Measurements from ENCODE around the gene MASP2.

MASP2 gene

DNA sequence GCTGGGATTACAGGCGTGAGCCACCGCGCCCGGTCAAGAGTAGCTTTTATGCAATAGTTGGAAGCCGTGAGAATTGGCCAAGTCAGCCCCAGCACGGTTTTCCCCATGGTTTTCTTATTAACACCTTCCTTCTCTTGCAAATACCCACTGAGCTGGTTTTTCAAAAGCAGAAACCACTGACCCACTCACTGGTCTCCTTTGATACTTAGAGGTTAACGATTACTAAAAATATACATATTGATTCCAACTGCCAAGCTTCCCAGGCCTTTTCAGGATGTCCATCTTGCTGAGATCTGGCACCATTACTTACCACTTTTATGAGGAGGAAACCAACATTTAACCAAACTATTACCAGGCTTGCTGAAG is 60.5 kb downstream of the MASP2 start:
- no peaks in the 10 kb centered on the region for H3K36me3 ChIP-seq (ENCODE audit: control insufficient read depth, insufficient read depth, low read length)
- H3K4me3 ChIP-seq (replicated peaks; ENCODE audit: low read depth, low read length), result no peak overlapping the region
- DNase-seq (ENCODE audit: extremely low read depth, insufficient read length), result peak; percentile 59
- TF ChIP-seq, protein P1, sequence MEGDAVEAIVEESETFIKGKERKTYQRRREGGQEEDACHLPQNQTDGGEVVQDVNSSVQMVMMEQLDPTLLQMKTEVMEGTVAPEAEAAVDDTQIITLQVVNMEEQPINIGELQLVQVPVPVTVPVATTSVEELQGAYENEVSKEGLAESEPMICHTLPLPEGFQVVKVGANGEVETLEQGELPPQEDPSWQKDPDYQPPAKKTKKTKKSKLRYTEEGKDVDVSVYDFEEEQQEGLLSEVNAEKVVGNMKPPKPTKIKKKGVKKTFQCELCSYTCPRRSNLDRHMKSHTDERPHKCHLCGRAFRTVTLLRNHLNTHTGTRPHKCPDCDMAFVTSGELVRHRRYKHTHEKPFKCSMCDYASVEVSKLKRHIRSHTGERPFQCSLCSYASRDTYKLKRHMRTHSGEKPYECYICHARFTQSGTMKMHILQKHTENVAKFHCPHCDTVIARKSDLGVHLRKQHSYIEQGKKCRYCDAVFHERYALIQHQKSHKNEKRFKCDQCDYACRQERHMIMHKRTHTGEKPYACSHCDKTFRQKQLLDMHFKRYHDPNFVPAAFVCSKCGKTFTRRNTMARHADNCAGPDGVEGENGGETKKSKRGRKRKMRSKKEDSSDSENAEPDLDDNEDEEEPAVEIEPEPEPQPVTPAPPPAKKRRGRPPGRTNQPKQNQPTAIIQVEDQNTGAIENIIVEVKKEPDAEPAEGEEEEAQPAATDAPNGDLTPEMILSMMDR (IDR thresholded peaks at IDR 0.05; ENCODE audit: insufficient read depth, low read length, poor library complexity, severe bottlenecking), result no peak
- H3K27me3 ChIP-seq (replicated peaks; ENCODE audit: control insufficient read depth, insufficient read depth, low read length), result no peaks in the 10 kb centered on the region

DNA sequence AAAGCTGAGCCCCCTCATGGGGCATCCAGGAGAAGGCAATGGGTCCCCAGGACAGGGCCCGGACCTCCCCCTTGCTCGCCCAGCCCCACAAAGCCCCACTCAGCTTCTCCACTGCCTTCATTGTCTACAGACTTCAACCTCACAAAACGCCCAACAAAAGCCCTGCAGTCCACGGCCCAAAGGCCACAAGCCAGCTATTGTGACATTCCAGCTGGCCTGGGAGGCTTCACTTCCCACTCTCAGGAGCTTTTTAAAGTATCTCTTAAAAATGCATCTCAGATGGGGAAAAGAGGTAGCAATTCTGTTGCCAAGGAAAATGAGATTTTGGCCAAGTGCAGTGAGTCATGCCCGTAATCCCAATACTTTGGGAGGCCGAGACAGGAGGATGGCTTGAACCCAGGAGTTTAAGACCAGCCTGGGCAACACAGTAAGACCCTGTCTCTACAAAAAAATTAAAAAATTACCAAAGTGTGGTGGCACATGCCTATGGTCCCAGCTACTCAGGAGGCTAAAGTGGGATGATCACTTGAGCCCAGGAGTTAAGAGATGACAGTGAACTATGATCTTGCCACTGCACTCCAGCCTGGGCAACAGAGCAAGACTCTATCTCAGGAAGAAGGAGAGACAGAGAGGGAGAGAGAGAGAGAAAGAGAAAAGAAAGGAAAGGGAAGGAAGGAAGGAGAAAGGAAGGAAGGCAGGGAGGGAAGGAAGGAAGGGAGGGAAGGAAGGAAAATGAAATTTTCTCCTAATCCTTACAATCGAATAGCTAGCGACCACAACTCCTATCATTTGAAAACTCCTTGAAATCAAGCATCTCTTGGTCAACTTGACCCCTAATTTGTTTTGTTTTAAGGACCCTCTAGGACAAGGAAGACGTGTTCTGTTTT is 66.0 kb downstream of the MASP2 start:
- no peak for DNase-seq (ENCODE audit: extremely low read depth, insufficient read length)
- Histone ChIP-seq H3K4me3 (replicated peaks; ENCODE audit: low read depth, low read length) (no peak overlapping the region), H3K27me3 (replicated peaks; ENCODE audit: control insufficient read depth, insufficient read depth, low read length) (no peaks in the 10 kb centered on the region), H3K36me3 (ENCODE audit: control insufficient read depth, insufficient read depth, low read length) (no peaks in the 10 kb centered on the region)
- TF ChIP-seq, protein P1 (IDR thresholded peaks at IDR 0.05; ENCODE audit: insufficient read depth, low read length, poor library complexity, severe bottlenecking), result no peak

DNA sequence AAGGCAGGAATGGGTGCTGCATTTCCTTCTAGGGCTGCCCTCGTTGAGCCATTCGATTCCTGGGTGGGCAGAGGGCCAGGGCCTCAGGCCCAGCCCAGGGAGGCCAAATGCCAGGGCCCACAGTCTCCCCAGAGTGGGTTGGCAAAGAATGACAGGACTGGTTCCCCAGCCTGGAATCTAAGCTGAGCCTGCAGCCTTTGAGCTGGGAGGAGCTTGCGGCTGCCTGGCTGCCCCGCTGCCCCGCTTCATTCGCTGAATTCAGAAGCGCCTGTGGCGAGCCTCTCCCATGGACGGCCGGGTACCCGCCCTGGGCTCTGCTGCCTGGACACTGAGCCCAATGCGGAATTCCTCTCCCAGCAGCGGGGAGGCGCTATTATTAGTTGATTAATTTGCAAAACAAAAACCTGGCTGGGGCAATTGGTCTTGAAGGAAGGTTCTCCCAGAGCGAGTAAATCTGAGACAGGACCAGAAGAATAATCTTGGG is 66.9 kb downstream of the MASP2 start:
- no peaks in the 10 kb centered on the region for H3K27me3 ChIP-seq (replicated peaks; ENCODE audit: control insufficient read depth, insufficient read depth, low read length)
- H3K36me3 ChIP-seq (ENCODE audit: control insufficient read depth, insufficient read depth, low read length), result no peaks in the 10 kb centered on the region
- TF ChIP-seq, protein P1 (IDR thresholded peaks at IDR 0.05; ENCODE audit: insufficient read depth, low read length, poor library complexity, severe bottlenecking), result peak; percentile 22
- H3K4me3 ChIP-seq (replicated peaks; ENCODE audit: low read depth, low read length), result no peak overlapping the region
- no peak for DNase-seq (ENCODE audit: extremely low read depth, insufficient read length)

DNA sequence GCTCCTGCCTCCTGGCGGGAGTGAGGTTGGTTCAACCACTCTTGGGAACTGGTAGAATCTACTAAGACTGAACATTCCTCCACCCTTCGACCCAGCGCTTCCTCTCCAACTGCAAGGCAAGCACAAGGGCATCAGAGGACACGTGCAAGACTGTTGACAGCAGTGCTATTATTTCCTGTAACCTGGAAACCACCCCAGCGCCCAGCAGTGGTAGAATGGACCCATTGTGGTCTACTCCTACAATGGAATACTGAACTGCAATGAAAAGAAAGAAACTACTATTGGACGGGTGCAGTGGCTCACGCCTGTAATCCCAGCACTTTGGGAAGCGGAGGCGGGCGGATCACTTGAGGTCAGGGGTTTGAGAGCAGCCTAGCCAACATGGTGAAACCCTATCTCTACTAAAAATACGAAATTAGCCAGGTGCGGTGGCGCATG is 67.5 kb downstream of the MASP2 start:
- DNase-seq (ENCODE audit: extremely low read depth, insufficient read length), result no peak
- Histone ChIP-seq H3K4me3 (replicated peaks; ENCODE audit: low read depth, low read length) (no peak overlapping the region), H3K27me3 (replicated peaks; ENCODE audit: control insufficient read depth, insufficient read depth, low read length) (no peaks in the 10 kb centered on the region), H3K36me3 (ENCODE audit: control insufficient read depth, insufficient read depth, low read length) (no peaks in the 10 kb centered on the region)
- TF ChIP-seq, protein P1 (IDR thresholded peaks at IDR 0.05; ENCODE audit: insufficient read depth, low read length, poor library complexity, severe bottlenecking), result no peak

DNA sequence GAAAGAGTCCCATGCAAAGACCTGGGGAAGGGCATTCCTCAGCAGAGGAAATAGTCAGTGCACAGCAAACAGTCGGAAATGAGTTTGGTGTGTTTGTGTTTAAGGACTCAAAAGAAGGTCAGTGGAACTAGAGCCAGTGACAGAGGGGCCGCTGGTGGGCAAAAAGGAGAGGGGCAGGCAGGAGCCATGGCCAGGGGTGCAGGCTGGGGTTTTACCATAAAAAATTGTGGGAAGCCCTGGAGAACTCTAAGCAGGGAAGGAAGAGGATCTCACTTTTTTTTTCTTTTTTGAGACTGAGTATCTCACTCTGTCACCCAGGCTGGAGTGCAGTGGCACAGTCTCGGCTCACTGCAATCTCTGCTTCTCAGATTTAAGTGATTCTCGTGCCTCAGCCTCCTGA is 68.3 kb downstream of the MASP2 start:
- Histone ChIP-seq H3K27me3 (replicated peaks; ENCODE audit: control insufficient read depth, insufficient read depth, low read length) (no peaks in the 10 kb centered on the region), H3K4me3 (replicated peaks; ENCODE audit: low read depth, low read length) (no peak overlapping the region), H3K36me3 (ENCODE audit: control insufficient read depth, insufficient read depth, low read length) (no peaks in the 10 kb centered on the region)
- TF ChIP-seq, protein P1 (IDR thresholded peaks at IDR 0.05; ENCODE audit: insufficient read depth, low read length, poor library complexity, severe bottlenecking), result no peak
- no peak for DNase-seq (ENCODE audit: extremely low read depth, insufficient read length)

All from GM06990 (cell line).